IMR-90 (cell line): ENCODE results near the gene LRFN2. TPM values are rescaled to one million over a fixed set of nuclear protein-coding genes. Genes with fewer than 3 reads are reported as not detected.

Source experiments
- ATAC-seq: fragments of 200-7000 bp; cut with Tn5 transposase; 2 replicates; pipeline ENCODE4 v1.9.1; 2020; ENCODE audit warnings: low read depth, mild to moderate bottlenecking, moderate library complexity
- BruUV-seq: library from RNA; stranded (reverse); fragments of 400-500 nt; replicated peaks from 2 replicates; lab custom pipeline; 2021; lab: Mats Ljungman, UMichigan
- CTCF ChIA-PET: fragments of 300-600 bp; formaldehyde crosslinking; extraction: SDS; loops from one replicate; lab custom pipeline; 2021; ENCODE audit warnings: antibody characterized with exemption; lab: Yijun Ruan, JAX
- POLR2A ChIA-PET: fragments of 300-600 bp; sonication (Branson Sonifier 250); formaldehyde crosslinking; loops from one replicate; lab custom pipeline; 2022; ENCODE audit warnings: antibody characterized with exemption; ENCODE audit not compliant: unreplicated experiment; lab: Charles Lee
- DNase-seq: peaks from one replicate; pipeline ENCODE4 v3.0.0; 2013
- H2AFZ ChIP-seq: replicated peaks from 2 replicates; pipeline ENCODE3; 2013; ENCODE audit warnings: low read length, mild to moderate bottlenecking; ENCODE audit not compliant: poor library complexity
- H2AK5ac ChIP-seq: 2 replicates; pipeline ENCODE4 v1.6.1; 2013; ENCODE audit warnings: low read depth, low read length, inconsistent platforms
- H2AK9ac ChIP-seq: replicated peaks from 2 replicates; pipeline ENCODE3; 2013; ENCODE audit warnings: mild to moderate bottlenecking, low read depth, low read length, moderate library complexity; ENCODE audit not compliant: poor library complexity
- H2BK120ac ChIP-seq: 2 replicates; pipeline ENCODE4 v1.6.1; 2013; ENCODE audit warnings: low read depth, low read length, inconsistent platforms
- H2BK15ac ChIP-seq: 3 replicates; pipeline ENCODE4 v1.6.1; 2013; ENCODE audit warnings: low read depth, low read length, inconsistent platforms
- H2BK20ac ChIP-seq: 2 replicates; pipeline ENCODE4 v1.6.1; 2013; ENCODE audit warnings: low read depth, mild to moderate bottlenecking, inconsistent platforms, low read length, moderate library complexity
- H2BK5ac ChIP-seq: 2 replicates; pipeline ENCODE4 v1.6.1; 2013; ENCODE audit warnings: mild to moderate bottlenecking, low read depth, low read length, inconsistent platforms; ENCODE audit not compliant: poor library complexity, severe bottlenecking
- H3K14ac ChIP-seq: replicated peaks from 2 replicates; pipeline ENCODE4 v1.6.1; 2013; ENCODE audit warnings: low read depth, low read length, inconsistent platforms
- H3K18ac ChIP-seq: 2 replicates; pipeline ENCODE4 v1.6.1; 2013; ENCODE audit warnings: low read depth, low read length, control low read depth
- H3K23ac ChIP-seq: 2 replicates; pipeline ENCODE4 v1.6.1; 2013; ENCODE audit warnings: low read depth, low read length, inconsistent platforms
- H3K27ac ChIP-seq: 2 replicates; pipeline ENCODE4 v1.5.1; 2013; ENCODE audit warnings: mild to moderate bottlenecking, control low read depth, low read length; ENCODE audit not compliant: insufficient read depth
- H3K27me3 ChIP-seq: 2 replicates; pipeline ENCODE4 v1.6.1; 2013; ENCODE audit warnings: low read length; ENCODE audit not compliant: control insufficient read depth, insufficient read depth
- H3K36me3 ChIP-seq: 2 replicates; pipeline ENCODE4 v1.6.1; 2013; ENCODE audit warnings: low read length, mixed read lengths; ENCODE audit not compliant: control insufficient read depth, insufficient read depth
- H3K4ac ChIP-seq: 2 replicates; pipeline ENCODE4 v1.6.1; 2013; ENCODE audit warnings: low read depth, low read length, inconsistent platforms
- H3K4me1 ChIP-seq: 2 replicates; pipeline ENCODE4 v1.6.1; 2013; ENCODE audit warnings: low read length, mixed read lengths; ENCODE audit not compliant: control insufficient read depth, insufficient read depth
- H3K4me2 ChIP-seq: 2 replicates; pipeline ENCODE4 v1.6.1; 2013; ENCODE audit warnings: low read depth, mild to moderate bottlenecking, control low read depth, low read length, moderate library complexity
- H3K4me3 ChIP-seq: 2 replicates; pipeline ENCODE4 v1.5.1; 2013; ENCODE audit warnings: low read depth, mild to moderate bottlenecking, control low read depth, low read length, moderate library complexity; ENCODE audit not compliant: insufficient read depth
- H3K56ac ChIP-seq: 2 replicates; pipeline ENCODE4 v1.6.1; 2013; ENCODE audit warnings: low read length, inconsistent platforms; ENCODE audit not compliant: insufficient read depth; ENCODE audit errors: extremely low read depth
- H3K79me1 ChIP-seq, 2 experiments: 2 replicates each; pipeline ENCODE4 v1.6.1; 2013; ENCODE audit warnings: low read length in 2 of 2, inconsistent platforms in 1 of 2, low read depth in 1 of 2
- H3K9ac ChIP-seq: 2 replicates; pipeline ENCODE4 v1.6.1; 2013; ENCODE audit warnings: low read depth, low read length, control low read depth
- H3K9me1 ChIP-seq: 2 replicates; pipeline ENCODE4 v1.6.1; 2013; ENCODE audit warnings: low read length, inconsistent platforms; ENCODE audit not compliant: insufficient read depth
- H3K9me3 ChIP-seq: 2 replicates; pipeline ENCODE4 v1.6.1; 2013; ENCODE audit warnings: low read length; ENCODE audit not compliant: control insufficient read depth, insufficient read depth
- H4K20me1 ChIP-seq: 2 replicates; pipeline ENCODE4 v1.6.1; 2013; ENCODE audit warnings: low read length, inconsistent platforms; ENCODE audit not compliant: insufficient read depth
- H4K5ac ChIP-seq: 2 replicates; pipeline ENCODE4 v1.6.1; 2013; ENCODE audit warnings: mild to moderate bottlenecking, low read depth, low read length, control low read depth
- H4K8ac ChIP-seq, 2 experiments: 2 replicates each; pipeline ENCODE4 v1.6.1; 2013; ENCODE audit warnings: low read depth in 2 of 2, low read length in 2 of 2, control low read depth in 1 of 2, inconsistent platforms in 1 of 2
- H4K91ac ChIP-seq: 2 replicates; pipeline ENCODE4 v1.6.1; 2013; ENCODE audit warnings: low read depth, low read length, inconsistent platforms; ENCODE audit not compliant: insufficient read depth
- CEBPB ChIP-seq: IDR thresholded peaks from 2 replicates; pipeline ENCODE4 v1.6.1; 2012; ENCODE audit warnings: low read depth, low read length, improper control_type of control experiment
- CTCF ChIP-seq: conservative IDR thresholded peaks from 2 replicates; pipeline ENCODE4 v1.5.1; 2012; ENCODE audit warnings: mild to moderate bottlenecking, low read depth, low read length, improper control_type of control experiment
- ELK1 ChIP-seq: fragments of 150-350 bp; IDR thresholded peaks from 2 replicates; pipeline ENCODE4 v1.6.1; 2016; ENCODE audit warnings: low read depth, mild to moderate bottlenecking, low read length, moderate library complexity, borderline replicate concordance
- FOS ChIP-seq: fragments of 150-350 bp; IDR thresholded peaks from 2 replicates; pipeline ENCODE4 v1.6.1; 2016; ENCODE audit warnings: low read depth, low read length
- MAFK ChIP-seq: IDR thresholded peaks from 2 replicates; pipeline ENCODE4 v1.6.1; 2012; ENCODE audit warnings: low read depth, low read length, improper control_type of control experiment
- MAZ ChIP-seq: IDR thresholded peaks from 2 replicates; pipeline ENCODE4 v1.6.1; 2012; ENCODE audit warnings: low read depth, mild to moderate bottlenecking, low read length, improper control_type of control experiment, moderate library complexity, borderline replicate concordance
- MXI1 ChIP-seq: IDR thresholded peaks from 2 replicates; pipeline ENCODE4 v1.6.1; 2012; ENCODE audit warnings: low read depth, mild to moderate bottlenecking, low read length, moderate library complexity, borderline replicate concordance
- POLR2A ChIP-seq: IDR thresholded peaks from 2 replicates; pipeline ENCODE4 v1.6.1; 2012; ENCODE audit warnings: mild to moderate bottlenecking, low read depth, low read length
- RAD21 ChIP-seq: IDR thresholded peaks from 2 replicates; pipeline ENCODE4 v1.6.1; 2012; ENCODE audit warnings: low read length, improper control_type of control experiment
- RCOR1 ChIP-seq: IDR thresholded peaks from 2 replicates; pipeline ENCODE4 v1.6.1; 2012; ENCODE audit warnings: mild to moderate bottlenecking, low read length, improper control_type of control experiment; ENCODE audit not compliant: insufficient replicate concordance
- RFX5 ChIP-seq: IDR thresholded peaks from 2 replicates; pipeline ENCODE4 v1.8.0; 2012; ENCODE audit warnings: low read depth, mild to moderate bottlenecking, low read length, moderate library complexity
- USF2 ChIP-seq: fragments of 150-350 bp; IDR thresholded peaks from 2 replicates; pipeline ENCODE4 v1.6.1; 2017; ENCODE audit warnings: mild to moderate bottlenecking, antibody characterized with exemption, low read length, low read depth
- WGBS, 2 experiments: methylation state at CpG; one replicate each; pipeline versions ENCODE4 v1.1.5 to v1.1.7; 2013; ENCODE audit warnings: missing lambda C conversion rate in 2 of 2; ENCODE audit not compliant: insufficient read length in 1 of 2; ENCODE audit errors: extremely low coverage in 2 of 2; 5-methylcytosine and 5-hydroxymethylcytosine counted together
- dilution Hi-C: fragments of 300-500 bp; cut with HindIII; formaldehyde crosslinking; loops from one replicate; pipeline ENCODE4 v1.14.3; 2018; ENCODE audit warnings: low sequenced_read_pairs; ENCODE audit not compliant: unreplicated experiment
- in situ Hi-C: fragments of 300-500 bp; cut with MboI; formaldehyde crosslinking; loops from 3 replicates; pipeline ENCODE4 v1.14.3; 2019; ENCODE audit warnings: low sequenced_read_pairs, inconsistent platforms, mixed read lengths
- intact Hi-C: fragments of 100-400 bp; cut with micrococcal nuclease; formaldehyde crosslinking; loops from 2 replicates; pipeline ENCODE4 v1.10.0; 2022
- polyA plus RNA-seq, 3 experiments: library from polyadenylated mRNA; depleted of rRNA; stranded (reverse); fragments of >200 nt; gene quantifications; 2 replicates each; pipeline ENCODE4 v1.2.3, GENCODE V29; 2012; ENCODE audit warnings: low replicate concordance in 1 of 3
- total RNA-seq: library from RNA; depleted of rRNA; stranded (reverse); fragments of >200 nt; gene quantifications from 2 replicates; pipeline ENCODE4 v1.2.3, GENCODE V29; 2012

The LRFN2 gene
- total and polyA plus RNA-seq, 2 of the 4 experiments (the other 2 are of a cell fraction) = not detected

- Histone ChIP-seq H4K91ac (no peak overlapping the region), H3K4me3 (no peak overlapping the region), H3K18ac (no peak overlapping the region), H2BK120ac (no peak overlapping the region), H2BK15ac (no peak overlapping the region), H3K4me2 (no peak overlapping the region), H3K4me1 (no peaks in the 10 kb centered on the region), H3K9ac (no peak overlapping the region), H3K9me3 (no peaks in the 10 kb centered on the region), H3K79me1 (no peaks in the 10 kb centered on the region), H2AK9ac (no peak overlapping the region), H2AK5ac (no peak overlapping the region), H2AFZ (no peak overlapping the region), H3K9me1 (no peaks in the 10 kb centered on the region), H4K5ac (no peak overlapping the region), H3K23ac (no peak overlapping the region), H3K27me3 (no peaks in the 10 kb centered on the region), H2BK5ac (no peak overlapping the region), H3K56ac (no peak overlapping the region), H2BK20ac (no peak overlapping the region), H3K14ac (no peak overlapping the region), H4K20me1 (no peaks in the 10 kb centered on the region; the same call in 1 of the 2 replicates), H3K27ac (no peak overlapping the region), H3K4ac (no peak overlapping the region), H3K36me3 (no peaks in the 10 kb centered on the region), H4K8ac (no peak overlapping the region)
- TF ChIP-seq RFX5 (no peak), RAD21 (no peak), ELK1 (no peak), CTCF (no peak), FOS (no peak), POLR2A (no peak), MAFK (no peak), MXI1 (no peak), CEBPB (no peak), RCOR1 (no peak), USF2 (no peak), MAZ (no peak)
- dilution Hi-C loops = no loop called here
- BruUV-seq = no TSS peak
- no peak for ATAC-seq
- WGBS, 2 experiments = 20% methylated on average over 1 of the region's 5 CpGs; no CpG with 5 or more reads in 1 of the 2 experiments
- ChIA-PET POLR2A (no interaction called here), CTCF (no interaction called here)
- no peak for DNase-seq
- in situ Hi-C loops = no loop called here
- intact Hi-C loops = no loop called here
These were observed 63.5 kb downstream of the LRFN2 start for GRCh38 chr6:40523505-40524172.
